Fibroblast of lung (primary cell): ENCODE data around the gene NDUFS1. TPM values are rescaled to one million over a fixed set of nuclear protein-coding genes. Genes with fewer than 3 reads are reported as not detected.
"Not testable (repeated sequence)": the region's sequence is repeated elsewhere in the genome, so short reads cannot be mapped to it uniquely, and the experiment has no call there.

ENCODE experiments used
- DNase-seq, 2 donors: peaks; one replicate each; pipeline versions ENCODE4 v3.0.0 to v3.0.0-alpha.2; 2010; ENCODE audit warnings: low read depth in 2 of 2
- H2AFZ ChIP-seq: 2 replicates; pipeline ENCODE4 v1.5.1; 2012; ENCODE audit warnings: low read length, control low read depth, inconsistent platforms
- H3K27ac ChIP-seq: 2 replicates; pipeline ENCODE4 v1.5.1; 2011; ENCODE audit warnings: low read length, control low read depth; ENCODE audit not compliant: insufficient read depth
- H3K27me3 ChIP-seq: 2 replicates; pipeline ENCODE4 v1.5.1; 2011; ENCODE audit warnings: mild to moderate bottlenecking, low read length; ENCODE audit not compliant: control insufficient read depth, insufficient read depth
- H3K36me3 ChIP-seq: 2 replicates; pipeline ENCODE4 v1.5.1; 2011; ENCODE audit warnings: low read length; ENCODE audit not compliant: control insufficient read depth, insufficient read depth
- H3K4me1 ChIP-seq: 2 replicates; pipeline ENCODE4 v1.5.1; 2011; ENCODE audit warnings: low read length; ENCODE audit not compliant: control insufficient read depth, insufficient read depth; ENCODE audit errors: extremely low read depth
- H3K4me2 ChIP-seq: 2 replicates; pipeline ENCODE4 v1.5.1; 2011; ENCODE audit warnings: low read length, control low read depth; ENCODE audit not compliant: insufficient read depth; ENCODE audit errors: extremely low read depth
- H3K4me3 ChIP-seq, 4 experiments: fragments of 200-600 bp in 1 of 4; sonication (generic) in 1 of 4; replicated peaks in 1 of 4; 2 replicates each; pipeline ENCODE4 v1.5.1; 2011 to 2016; ENCODE audit warnings: low read length in 4 of 4, low read depth in 3 of 4, mild to moderate bottlenecking in 3 of 4, control low read depth in 2 of 4, inconsistent platforms in 1 of 4, mixed read lengths in 1 of 4; ENCODE audit not compliant: insufficient read depth in 1 of 4; ENCODE audit errors: control extremely low read depth in 1 of 4
- H3K79me2 ChIP-seq: 2 replicates; pipeline ENCODE4 v1.5.1; 2012; ENCODE audit warnings: mild to moderate bottlenecking, low read length, inconsistent platforms; ENCODE audit not compliant: control insufficient read depth, insufficient read depth
- H3K9ac ChIP-seq: 2 replicates; pipeline ENCODE4 v1.5.1; 2011; ENCODE audit warnings: mild to moderate bottlenecking, low read length, control low read depth; ENCODE audit not compliant: insufficient read depth
- H3K9me3 ChIP-seq: 2 replicates; pipeline ENCODE4 v1.5.1; 2012; ENCODE audit warnings: low read depth, low read length; ENCODE audit not compliant: control insufficient read depth, insufficient read depth
- H4K20me1 ChIP-seq: 2 replicates; pipeline ENCODE4 v1.5.1; 2011; ENCODE audit warnings: low read length; ENCODE audit not compliant: control insufficient read depth, insufficient read depth; ENCODE audit errors: extremely low read depth
- CTCF ChIP-seq, 2 donors: IDR thresholded peaks in 1 of 2; conservative IDR thresholded peaks in 1 of 2; 1 replicate in 1 of 2; 2 replicates in 1 of 2; pipeline ENCODE4 v1.5.1; 2011 to 2012; ENCODE audit warnings: low read length in 2 of 2, control low read depth in 1 of 2, inconsistent platforms in 1 of 2, low read depth in 1 of 2, mild to moderate bottlenecking in 1 of 2
- EZH2 ChIP-seq: IDR thresholded peaks from 2 replicates; pipeline ENCODE4 v1.5.1; 2012; ENCODE audit warnings: low read length, control low read depth, mild to moderate bottlenecking; ENCODE audit errors: missing control alignments
- polyA plus RNA-seq, 2 donors: library from polyadenylated mRNA; depleted of rRNA in 1 of 2; stranded (reverse) in 1 of 2; unstranded in 1 of 2; fragments of >200 nt; gene quantifications; 2 replicates each; pipeline ENCODE4 v1.2.1, GENCODE V29; 2011 to 2012; ENCODE audit warnings: missing spikeins in 1 of 2
- total RNA-seq: library from RNA; depleted of rRNA; stranded (reverse); fragments of >200 nt; gene quantifications from 2 replicates; pipeline ENCODE4 v1.2.1, GENCODE V29; 2014

Gene NDUFS1
- total and polyA plus RNA-seq, 2 donors (not counting 1 experiment from before 2014, with no cell fraction given): 128 to 133 TPM

- no peak for TF ChIP-seq EZH2
- peak; percentile 57 to 66 for TF ChIP-seq CTCF (conservative IDR thresholded peaks at IDR 0.05 in 1 of 2, IDR thresholded peaks at IDR 0.05 in 1 of 2; ENCODE audit: low read depth in 1 of 2, low read length in 2 of 2)
- no peak overlapping the region for H3K27ac ChIP-seq
- H3K27me3 ChIP-seq: no peaks in the 10 kb centered on the region
- H3K4me3 ChIP-seq: no peak overlapping the region
- H2AFZ ChIP-seq: no peak overlapping the region
- no peaks in the 10 kb centered on the region for H4K20me1 ChIP-seq
- peaks cover 3% of the 10 kb centered on the region for H3K36me3 ChIP-seq
- peaks cover 4% of the 10 kb centered on the region for H3K4me1 ChIP-seq
- peaks cover 27% of the 10 kb centered on the region for H3K79me2 ChIP-seq
- no peak overlapping the region for H3K4me2 ChIP-seq
- no peaks in the 10 kb centered on the region for H3K9me3 ChIP-seq
- no peak overlapping the region for H3K9ac ChIP-seq
- DNase-seq: peak; percentile 14 to 60
Measured at GRCh38 chr2:206164261-206164862, 5.1 kb upstream of the NDUFS1 start.

GRCh38 chr2:206163251-206163880, 4.1 kb upstream of the NDUFS1 start:
- no peaks in the 10 kb centered on the region for H3K9me3 ChIP-seq
- H3K4me3 ChIP-seq: no peak overlapping the region
- H3K9ac ChIP-seq: no peak overlapping the region
- no peak overlapping the region for H2AFZ ChIP-seq
- H3K27me3 ChIP-seq: no peaks in the 10 kb centered on the region
- peaks cover 35% of the 10 kb centered on the region for H3K79me2 ChIP-seq
- H3K4me2 ChIP-seq: no peak overlapping the region
- H3K36me3 ChIP-seq: peaks cover 3% of the 10 kb centered on the region
- H3K27ac ChIP-seq: no peak overlapping the region
- TF ChIP-seq CTCF (conservative IDR thresholded peaks at IDR 0.05 in 1 of 2, IDR thresholded peaks at IDR 0.05 in 1 of 2; ENCODE audit: low read depth in 1 of 2, low read length in 2 of 2) (no peak), EZH2 (no peak)
- peak in 1 of 2 donors; percentile 5 for DNase-seq
- H3K4me1 ChIP-seq: peaks cover 4% of the 10 kb centered on the region
- no peaks in the 10 kb centered on the region for H4K20me1 ChIP-seq

- not testable (repeated sequence) for H3K4me2 ChIP-seq, H3K36me3 ChIP-seq, H3K27ac ChIP-seq, H3K27me3 ChIP-seq, H3K4me3 ChIP-seq, H2AFZ ChIP-seq, H3K9me3 ChIP-seq, H4K20me1 ChIP-seq, H3K4me1 ChIP-seq, H3K9ac ChIP-seq
- DNase-seq: peak in 1 of 2 donors; percentile 25
- peaks cover 45% of the 10 kb centered on the region for H3K79me2 ChIP-seq
Measured at GRCh38 chr2:206162401-206162800, 3.2 kb upstream of the NDUFS1 start.
